NCI-H510A (cell line): ENCODE results near the gene HTR7.

Experiments
- DNase-seq: peaks from one replicate; lab custom pipeline; 2025; lab: John Stamatoyannopoulos, UW

Gene HTR7

GRCh38 chr10:90804354-90804753 is 53.5 kb downstream of the HTR7 start:
- DNase-seq: no peak

GRCh38 chr10:90801608-90802007 is 56.2 kb downstream of the HTR7 start:
- DNase-seq: no peak

GRCh38 chr10:90800232-90800796 is 57.5 kb downstream of the HTR7 start:
- no peak for DNase-seq

- DNase-seq: no peak
Observed at GRCh38 chr10:90799172-90799571, 58.7 kb downstream of the HTR7 start.

- no peak for DNase-seq
Observed at GRCh38 chr10:90798482-90798881, 59.4 kb downstream of the HTR7 start.

GRCh38 chr10:90790422-90790821 is 67.4 kb downstream of the HTR7 start:
- DNase-seq: no peak

GRCh38 chr10:90788968-90789367 is 68.9 kb downstream of the HTR7 start:
- DNase-seq: no peak

- DNase-seq: no peak
Observed at GRCh38 chr10:90788199-90788491, 69.7 kb downstream of the HTR7 start.

- peak; percentile 20 for DNase-seq
Observed at GRCh38 chr10:90787393-90788198, 70.2 kb downstream of the HTR7 start.

- DNase-seq: no peak
Observed at GRCh38 chr10:90785782-90786181, 72.1 kb downstream of the HTR7 start.

GRCh38 chr10:90784771-90785170 is 73.1 kb downstream of the HTR7 start:
- no peak for DNase-seq

- no peak for DNase-seq
Observed at GRCh38 chr10:90780488-90780887, 77.4 kb downstream of the HTR7 start.

- no peak for DNase-seq
Observed at GRCh38 chr10:90779548-90779947, 78.3 kb downstream of the HTR7 start.

- DNase-seq: no peak
Observed at GRCh38 chr10:90777621-90778020, 80.2 kb downstream of the HTR7 start.

GRCh38 chr10:90775351-90776028 is 82.3 kb downstream of the HTR7 start:
- no peak for DNase-seq

GRCh38 chr10:90769946-90770841 is 87.6 kb downstream of the HTR7 start:
- DNase-seq: no peak

GRCh38 chr10:90751107-90751997 is 106.5 kb downstream of the HTR7 start:
- no peak for DNase-seq

- no peak for DNase-seq
Observed at GRCh38 chr10:90746829-90747228, 111.0 kb downstream of the HTR7 start.

- no peak for DNase-seq
Observed at GRCh38 chr10:90745565-90745964, 112.3 kb downstream of the HTR7 start.

- DNase-seq: no peak
Observed at GRCh38 chr10:90743291-90743690, 114.5 kb downstream of the HTR7 start.

GRCh38 chr10:90741926-90742565 is 115.8 kb downstream of the HTR7 start:
- no peak for DNase-seq
